Measurements from ENCODE around the gene PHF20. TPM values are rescaled to one million over a fixed set of nuclear protein-coding genes. Genes with fewer than 3 reads are reported as not detected.

PHF20 gene
- total and polyA plus RNA-seq, 2 of the 13 experiments (the other 11 are each of a cell fraction or from before 2014, with no cell fraction given) = 22.8 to 34.1 TPM

DNA sequence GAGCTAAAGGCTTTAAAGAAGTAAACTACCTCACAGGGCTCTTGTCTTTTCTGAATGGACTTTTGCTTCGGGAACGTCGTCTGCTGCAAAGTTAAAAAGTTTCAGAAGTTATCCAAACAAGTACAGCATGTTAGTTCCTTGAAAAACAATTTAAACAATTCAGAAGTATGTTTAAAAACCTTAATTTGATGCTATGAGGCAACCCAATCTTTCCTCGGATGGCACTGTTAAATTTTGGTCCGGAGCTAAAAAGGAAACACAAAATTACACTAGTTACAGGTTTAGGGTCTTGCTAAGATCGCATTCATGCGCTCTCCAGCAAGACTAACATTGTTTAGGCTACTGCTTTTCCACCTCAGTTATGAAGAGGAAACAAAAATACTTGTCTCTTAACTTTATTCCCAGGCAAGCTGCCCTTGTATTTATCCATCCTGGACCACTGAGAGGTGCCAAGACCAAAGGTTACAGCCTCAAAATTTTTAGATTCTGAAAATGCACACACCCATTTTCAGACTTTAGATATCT is 42.5 kb upstream of the PHF20 start (continued):
- TF ChIP-seq ZUFSP (CRISPR knock-in tag; IDR thresholded peaks at IDR 0.05; ENCODE audit: borderline replicate concordance) (no peak), ZNF333 (CRISPR knock-in tag; IDR thresholded peaks at IDR 0.05; ENCODE audit: borderline replicate concordance) (no peak), ARNT (IDR thresholded peaks at IDR 0.05) (no peak), ZNF770 (CRISPR knock-in tag; IDR thresholded peaks at IDR 0.05) (no peak), ELF1 (CRISPR knock-in tag; IDR thresholded peaks at IDR 0.05) (no peak), FOXK1 (CRISPR knock-in tag; IDR thresholded peaks at IDR 0.05; ENCODE audit: borderline replicate concordance, low read depth) (no peak), NR2C2 (CRISPR knock-in tag; IDR thresholded peaks at IDR 0.05; ENCODE audit: borderline replicate concordance) (no peak), CAMTA2 (CRISPR knock-in tag; IDR thresholded peaks at IDR 0.05; ENCODE audit: borderline replicate concordance) (no peak), ZNF597 (CRISPR knock-in tag; IDR thresholded peaks at IDR 0.05) (no peak), MAF1 (CRISPR knock-in tag; IDR thresholded peaks at IDR 0.05; ENCODE audit: borderline replicate concordance) (no peak), REPIN1 (CRISPR knock-in tag; IDR thresholded peaks at IDR 0.05; ENCODE audit: borderline replicate concordance, low read depth) (0 out of 2 replicates have a peak, but pooled peaks have one; percentile 33), SNAI1 (CRISPR knock-in tag; IDR thresholded peaks at IDR 0.05; ENCODE audit: borderline replicate concordance) (no peak), CEBPG (CRISPR knock-in tag; IDR thresholded peaks at IDR 0.05) (no peak), GFI1 (CRISPR knock-in tag; IDR thresholded peaks at IDR 0.05; ENCODE audit: borderline replicate concordance) (no peak), CEBPB (IDR thresholded peaks at IDR 0.05; ENCODE audit: borderline replicate concordance, low read depth, low read length) (no peak), RBFOX2 (IDR thresholded peaks at IDR 0.05; ENCODE audit: low read depth, low read length) (peak; percentile 80)
- TF ChIP-seq, protein P1, sequence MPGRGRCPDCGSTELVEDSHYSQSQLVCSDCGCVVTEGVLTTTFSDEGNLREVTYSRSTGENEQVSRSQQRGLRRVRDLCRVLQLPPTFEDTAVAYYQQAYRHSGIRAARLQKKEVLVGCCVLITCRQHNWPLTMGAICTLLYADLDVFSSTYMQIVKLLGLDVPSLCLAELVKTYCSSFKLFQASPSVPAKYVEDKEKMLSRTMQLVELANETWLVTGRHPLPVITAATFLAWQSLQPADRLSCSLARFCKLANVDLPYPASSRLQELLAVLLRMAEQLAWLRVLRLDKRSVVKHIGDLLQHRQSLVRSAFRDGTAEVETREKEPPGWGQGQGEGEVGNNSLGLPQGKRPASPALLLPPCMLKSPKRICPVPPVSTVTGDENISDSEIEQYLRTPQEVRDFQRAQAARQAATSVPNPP (CRISPR knock-in tag; IDR thresholded peaks at IDR 0.05) = 0 out of 2 replicates have a peak, but pooled peaks have one; percentile 43
